Stimulated activated CD4-positive, alpha-beta T cell treated with anti-CD3 and anti-CD28 coated beads, Interleukin-12 subunit alpha, Interleukin-12 subunit beta, amount 100 ng/mL, for 48 hours (primary cell): ENCODE measurements around the gene ZNRF1.
"Not testable (repeated sequence)": the region's sequence is repeated elsewhere in the genome, so short reads cannot be mapped to it uniquely, and the experiment has no call there.

Experiments used
- DNase-seq, 3 donors: peaks; one replicate each; pipeline ENCODE4 v3.0.0-alpha.2; 2020; ENCODE audit warnings: low read depth in 2 of 3, low spot score in 1 of 3

The ZNRF1 gene

GRCh38 chr16:75026239-75026891, 27.5 kb downstream of the ZNRF1 start:
- DNase-seq = not testable (repeated sequence)

- DNase-seq = no peak
These were observed 28.1 kb downstream of the ZNRF1 start for GRCh38 chr16:75026892-75027391.

GRCh38 chr16:75027520-75028300, 28.9 kb downstream of the ZNRF1 start:
- DNase-seq = no peak

- no peak for DNase-seq
These were observed 29.8 kb downstream of the ZNRF1 start for GRCh38 chr16:75028544-75029135.

GRCh38 chr16:75029854-75030253, 31.0 kb downstream of the ZNRF1 start:
- no peak for DNase-seq

GRCh38 chr16:75032655-75033054, 33.8 kb downstream of the ZNRF1 start:
- no peak for DNase-seq

GRCh38 chr16:75035410-75035968, 36.7 kb downstream of the ZNRF1 start:
- DNase-seq = no peak

GRCh38 chr16:75038036-75038858, 39.4 kb downstream of the ZNRF1 start:
- no peak for DNase-seq

- DNase-seq = no peak
These were observed 41.1 kb downstream of the ZNRF1 start for GRCh38 chr16:75039941-75040340.

- DNase-seq = no peak
These were observed 43.8 kb downstream of the ZNRF1 start for GRCh38 chr16:75042426-75043174.

GRCh38 chr16:75043175-75043895, 44.5 kb downstream of the ZNRF1 start:
- DNase-seq = no peak

GRCh38 chr16:75044800-75045361, 46.1 kb downstream of the ZNRF1 start:
- no peak for DNase-seq

GRCh38 chr16:75045424-75045823, 46.6 kb downstream of the ZNRF1 start:
- no peak for DNase-seq

GRCh38 chr16:75048054-75048453, 49.2 kb downstream of the ZNRF1 start:
- DNase-seq = no peak

- no peak for DNase-seq
These were observed 49.7 kb downstream of the ZNRF1 start for GRCh38 chr16:75048530-75048929.

- no peak for DNase-seq
These were observed 53.8 kb downstream of the ZNRF1 start for GRCh38 chr16:75052481-75053202.

- no peak for DNase-seq
These were observed 55.1 kb downstream of the ZNRF1 start for GRCh38 chr16:75053791-75054555.

- DNase-seq = no peak
These were observed 55.7 kb downstream of the ZNRF1 start for GRCh38 chr16:75054556-75054947.
